ENCODE measurements around the gene MAGI1. TPM values are rescaled to one million over a fixed set of nuclear protein-coding genes. Genes with fewer than 3 reads are reported as not detected.

MAGI1 gene
- total RNA-seq, 6 donors from 2014 or later: 33.0 to 72.9 (median 62.4) TPM

DNA sequence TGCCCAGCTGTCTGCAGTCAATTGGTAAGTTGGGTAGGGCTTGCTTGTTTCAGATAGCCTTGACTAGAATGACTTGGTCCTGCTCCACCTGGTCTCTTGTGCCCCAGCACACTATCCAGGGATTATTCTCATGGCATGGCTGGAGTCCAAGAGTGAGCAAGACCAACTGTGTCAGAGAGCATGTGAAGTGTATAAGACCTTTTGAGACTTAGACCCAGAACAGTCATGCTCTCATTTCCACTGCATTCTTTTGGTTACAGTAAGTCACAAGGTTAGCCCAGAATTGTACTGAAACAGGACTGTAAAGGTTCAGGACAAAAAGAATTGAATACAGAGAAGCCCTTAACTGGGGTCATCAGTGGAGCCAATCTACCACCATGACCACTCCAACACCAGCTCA lies 700.1 kb downstream of the MAGI1 start:
- no peak for DNase-seq
- ATAC-seq (ENCODE audit: low FRiP score in 2 of 2): no peak
- Histone ChIP-seq H3K9me3 (no peaks in the 10 kb centered on the region), H3K36me3 (no peaks in the 10 kb centered on the region), H3K4me3 (no peak overlapping the region), H3K27ac (no peak overlapping the region), H3K4me1 (no peaks in the 10 kb centered on the region), H3K27me3 (no peaks in the 10 kb centered on the region)
- TF ChIP-seq, protein P1, sequence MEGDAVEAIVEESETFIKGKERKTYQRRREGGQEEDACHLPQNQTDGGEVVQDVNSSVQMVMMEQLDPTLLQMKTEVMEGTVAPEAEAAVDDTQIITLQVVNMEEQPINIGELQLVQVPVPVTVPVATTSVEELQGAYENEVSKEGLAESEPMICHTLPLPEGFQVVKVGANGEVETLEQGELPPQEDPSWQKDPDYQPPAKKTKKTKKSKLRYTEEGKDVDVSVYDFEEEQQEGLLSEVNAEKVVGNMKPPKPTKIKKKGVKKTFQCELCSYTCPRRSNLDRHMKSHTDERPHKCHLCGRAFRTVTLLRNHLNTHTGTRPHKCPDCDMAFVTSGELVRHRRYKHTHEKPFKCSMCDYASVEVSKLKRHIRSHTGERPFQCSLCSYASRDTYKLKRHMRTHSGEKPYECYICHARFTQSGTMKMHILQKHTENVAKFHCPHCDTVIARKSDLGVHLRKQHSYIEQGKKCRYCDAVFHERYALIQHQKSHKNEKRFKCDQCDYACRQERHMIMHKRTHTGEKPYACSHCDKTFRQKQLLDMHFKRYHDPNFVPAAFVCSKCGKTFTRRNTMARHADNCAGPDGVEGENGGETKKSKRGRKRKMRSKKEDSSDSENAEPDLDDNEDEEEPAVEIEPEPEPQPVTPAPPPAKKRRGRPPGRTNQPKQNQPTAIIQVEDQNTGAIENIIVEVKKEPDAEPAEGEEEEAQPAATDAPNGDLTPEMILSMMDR (IDR thresholded peaks at IDR 0.05): no peak
- TF ChIP-seq EP300 (IDR thresholded peaks at IDR 0.05): no peak
- TF ChIP-seq POLR2AphosphoS5 (IDR thresholded peaks at IDR 0.05): no peak
- TF ChIP-seq POLR2A (IDR thresholded peaks at IDR 0.05): no peak

DNA sequence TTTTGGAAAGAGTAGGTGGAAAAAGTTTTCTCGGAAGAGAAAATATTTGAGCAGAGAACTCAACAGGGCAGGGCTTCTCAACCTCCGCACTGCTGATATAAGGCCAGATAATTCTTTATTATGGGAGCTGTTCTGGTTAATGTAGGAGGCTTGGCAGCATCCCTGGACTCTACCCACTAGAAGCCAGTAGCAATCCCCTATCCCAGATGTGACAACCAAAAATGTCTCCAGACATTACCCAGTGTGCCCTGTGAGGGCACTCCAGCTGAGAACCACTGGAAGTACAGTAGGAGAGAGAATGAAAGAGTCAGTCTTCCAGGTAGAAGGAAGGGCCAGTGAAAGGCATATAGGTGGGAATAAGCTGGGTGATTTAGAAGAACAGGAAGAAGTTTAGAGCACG lies 703.1 kb downstream of the MAGI1 start:
- TF ChIP-seq, protein P1 (IDR thresholded peaks at IDR 0.05): no peak
- no peak for TF ChIP-seq POLR2AphosphoS5 (IDR thresholded peaks at IDR 0.05)
- no peak for TF ChIP-seq POLR2A (IDR thresholded peaks at IDR 0.05)
- TF ChIP-seq EP300 (IDR thresholded peaks at IDR 0.05): no peak
- Histone ChIP-seq H3K27me3 (no peaks in the 10 kb centered on the region), H3K4me1 (no peaks in the 10 kb centered on the region), H3K4me3 (no peak overlapping the region), H3K9me3 (no peaks in the 10 kb centered on the region), H3K27ac (no peak overlapping the region), H3K36me3 (no peaks in the 10 kb centered on the region)
- no peak for DNase-seq
- no peak for ATAC-seq (ENCODE audit: low FRiP score in 2 of 2)
- WGBS, 2 donors: 86% methylated on average over 3 of the region's 3 CpGs

DNA sequence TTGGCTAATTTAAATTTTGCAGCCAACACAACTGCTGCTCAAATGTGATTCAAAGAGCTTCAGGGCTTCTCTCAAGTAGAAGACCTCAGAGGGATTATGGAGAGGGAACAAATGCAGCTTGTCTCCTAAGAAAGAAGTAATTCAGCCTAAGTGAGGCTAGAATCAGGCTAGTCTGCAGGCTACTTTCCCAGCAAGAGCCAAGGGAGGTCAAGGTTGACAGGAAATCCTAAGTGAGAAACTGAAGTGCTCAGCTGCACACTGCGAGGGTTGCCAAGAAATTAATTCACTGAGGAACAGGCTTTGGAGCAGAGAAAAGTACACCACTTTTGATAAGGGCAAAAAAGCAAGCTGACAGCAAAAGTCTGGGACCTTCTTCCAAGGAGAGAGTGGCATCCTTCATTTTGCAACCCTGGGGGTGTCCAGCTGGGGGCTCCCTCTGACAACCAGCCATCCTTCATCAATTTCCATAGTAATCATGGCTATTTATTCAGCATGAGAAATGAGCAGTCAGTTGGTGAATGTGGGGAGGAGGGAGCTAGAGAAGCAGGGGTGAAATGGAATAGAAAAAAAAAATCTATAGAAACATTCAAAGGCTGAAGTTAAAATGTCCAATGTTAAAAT lies 704.6 kb downstream of the MAGI1 start:
- Histone ChIP-seq H3K9me3 (no peaks in the 10 kb centered on the region), H3K4me1 (no peaks in the 10 kb centered on the region), H3K27me3 (no peaks in the 10 kb centered on the region), H3K27ac (no peak overlapping the region), H3K36me3 (no peaks in the 10 kb centered on the region), H3K4me3 (no peak overlapping the region)
- no peak for DNase-seq
- 7 to 8% methylated on average over 1 of the region's 1 CpG for WGBS, 2 donors
- ATAC-seq (ENCODE audit: low FRiP score in 2 of 2): no peak
- TF ChIP-seq EP300 (IDR thresholded peaks at IDR 0.05) (no peak), POLR2AphosphoS5 (IDR thresholded peaks at IDR 0.05) (no peak), POLR2A (IDR thresholded peaks at IDR 0.05) (no peak)
- TF ChIP-seq, protein P1 (IDR thresholded peaks at IDR 0.05): no peak

DNA sequence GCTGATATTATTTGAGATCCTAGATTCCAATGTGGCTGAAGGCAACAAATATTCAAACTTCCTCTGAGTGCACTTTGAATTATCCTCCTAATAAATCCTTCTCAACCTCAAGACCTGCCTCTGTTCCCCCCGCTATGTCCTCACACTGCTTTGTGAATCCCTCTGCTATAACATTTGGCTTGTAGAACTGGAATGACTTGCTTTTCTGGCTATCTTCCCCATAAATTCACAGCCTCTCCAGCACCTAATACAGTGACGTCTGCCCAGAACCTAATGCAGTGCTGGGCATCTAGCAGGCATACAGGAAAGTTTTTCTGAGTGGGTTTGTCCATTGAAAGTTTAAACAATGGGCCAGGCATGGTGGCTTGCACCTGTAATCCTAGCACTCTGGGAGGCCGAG lies 707.0 kb downstream of the MAGI1 start:
- H3K9me3 ChIP-seq: no peaks in the 10 kb centered on the region
- ATAC-seq (ENCODE audit: low FRiP score in 2 of 2) (no peak), DNase-seq (no peak)
- no peaks in the 10 kb centered on the region for H3K4me1 ChIP-seq
- WGBS, 2 donors: 88 to 91% methylated on average over 2 to 3 of the region's 3 CpGs
- no peak overlapping the region for H3K4me3 ChIP-seq
- no peak overlapping the region for H3K27ac ChIP-seq
- TF ChIP-seq POLR2AphosphoS5 (IDR thresholded peaks at IDR 0.05) (no peak), POLR2A (IDR thresholded peaks at IDR 0.05) (no peak), EP300 (IDR thresholded peaks at IDR 0.05) (no peak)
- TF ChIP-seq, protein P1 (IDR thresholded peaks at IDR 0.05): no peak
- no peaks in the 10 kb centered on the region for H3K36me3 ChIP-seq
- no peaks in the 10 kb centered on the region for H3K27me3 ChIP-seq

DNA sequence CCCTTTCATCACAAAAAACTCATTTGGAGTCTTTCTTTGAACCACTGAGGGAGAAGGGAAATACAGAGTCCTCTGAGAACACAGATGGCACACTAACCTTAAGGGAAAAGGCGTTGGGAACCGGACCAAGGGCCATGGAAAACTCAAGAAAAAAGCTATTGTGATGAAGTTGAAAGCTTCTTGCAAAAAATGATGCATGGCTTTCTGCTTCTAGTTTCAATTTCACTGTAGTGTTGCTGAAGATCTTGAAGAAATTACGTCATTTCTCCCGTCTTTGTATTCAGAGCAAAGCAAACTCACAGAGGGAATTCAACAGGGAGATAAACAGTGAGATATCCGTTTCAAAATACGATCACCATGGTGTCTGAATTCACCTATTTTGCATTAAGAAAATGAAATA lies 708.6 kb downstream of the MAGI1 start:
- Histone ChIP-seq H3K4me1 (no peaks in the 10 kb centered on the region), H3K4me3 (no peak overlapping the region), H3K27me3 (no peaks in the 10 kb centered on the region), H3K27ac (no peak overlapping the region), H3K9me3 (no peaks in the 10 kb centered on the region), H3K36me3 (no peaks in the 10 kb centered on the region)
- no peak for TF ChIP-seq POLR2A (IDR thresholded peaks at IDR 0.05)
- TF ChIP-seq, protein P1 (IDR thresholded peaks at IDR 0.05): no peak
- no peak for TF ChIP-seq POLR2AphosphoS5 (IDR thresholded peaks at IDR 0.05)
- no peak for TF ChIP-seq EP300 (IDR thresholded peaks at IDR 0.05)
- DNase-seq (no peak), ATAC-seq (ENCODE audit: low FRiP score in 2 of 2) (no peak)
- WGBS, 2 donors: 54 to 58% methylated on average over 6 of the region's 6 CpGs
